Tibial nerve (tissue), 3 donors: ENCODE results near the gene GATA6.

Experiments used
- POLR2A ChIP-seq, 2 donors: fragments of 450-650 bp; IDR thresholded peaks; one replicate each; pipeline ENCODE4 v1.6.1; 2017; ENCODE audit warnings: antibody characterized with exemption in 2 of 2, mild to moderate bottlenecking in 2 of 2, moderate library complexity in 2 of 2
- TF ChIP-seq, protein P1 (sequence below), 5 experiments: fragments of 200-600 bp in 3 of 5; fragments of 450-650 bp in 2 of 5; sonication (generic) in 3 of 5; IDR thresholded peaks; one replicate each; pipeline ENCODE4 v1.5.1; 2016 to 2019; ENCODE audit warnings: antibody characterized with exemption in 5 of 5, mild to moderate bottlenecking in 3 of 5, moderate library complexity in 2 of 5

- no peak for TF ChIP-seq POLR2A (IDR thresholded peaks at IDR 0.05)
- TF ChIP-seq, protein P1, sequence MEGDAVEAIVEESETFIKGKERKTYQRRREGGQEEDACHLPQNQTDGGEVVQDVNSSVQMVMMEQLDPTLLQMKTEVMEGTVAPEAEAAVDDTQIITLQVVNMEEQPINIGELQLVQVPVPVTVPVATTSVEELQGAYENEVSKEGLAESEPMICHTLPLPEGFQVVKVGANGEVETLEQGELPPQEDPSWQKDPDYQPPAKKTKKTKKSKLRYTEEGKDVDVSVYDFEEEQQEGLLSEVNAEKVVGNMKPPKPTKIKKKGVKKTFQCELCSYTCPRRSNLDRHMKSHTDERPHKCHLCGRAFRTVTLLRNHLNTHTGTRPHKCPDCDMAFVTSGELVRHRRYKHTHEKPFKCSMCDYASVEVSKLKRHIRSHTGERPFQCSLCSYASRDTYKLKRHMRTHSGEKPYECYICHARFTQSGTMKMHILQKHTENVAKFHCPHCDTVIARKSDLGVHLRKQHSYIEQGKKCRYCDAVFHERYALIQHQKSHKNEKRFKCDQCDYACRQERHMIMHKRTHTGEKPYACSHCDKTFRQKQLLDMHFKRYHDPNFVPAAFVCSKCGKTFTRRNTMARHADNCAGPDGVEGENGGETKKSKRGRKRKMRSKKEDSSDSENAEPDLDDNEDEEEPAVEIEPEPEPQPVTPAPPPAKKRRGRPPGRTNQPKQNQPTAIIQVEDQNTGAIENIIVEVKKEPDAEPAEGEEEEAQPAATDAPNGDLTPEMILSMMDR (IDR thresholded peaks at IDR 0.05) = no peak
These were observed 3.8 kb upstream of the GATA6 start for GRCh38 chr18:22165603-22166068.
